GM21423 (cell line): ENCODE measurements around the gene CDC14B.

Experiments used
- ATAC-seq: cut with Tn5 transposase; IDR thresholded peaks from one replicate; pipeline ENCODE4 v1.9.1; 2021; ENCODE audit warnings: mild to moderate bottlenecking, moderate library complexity; ENCODE audit not compliant: unreplicated experiment

CDC14B gene

DNA sequence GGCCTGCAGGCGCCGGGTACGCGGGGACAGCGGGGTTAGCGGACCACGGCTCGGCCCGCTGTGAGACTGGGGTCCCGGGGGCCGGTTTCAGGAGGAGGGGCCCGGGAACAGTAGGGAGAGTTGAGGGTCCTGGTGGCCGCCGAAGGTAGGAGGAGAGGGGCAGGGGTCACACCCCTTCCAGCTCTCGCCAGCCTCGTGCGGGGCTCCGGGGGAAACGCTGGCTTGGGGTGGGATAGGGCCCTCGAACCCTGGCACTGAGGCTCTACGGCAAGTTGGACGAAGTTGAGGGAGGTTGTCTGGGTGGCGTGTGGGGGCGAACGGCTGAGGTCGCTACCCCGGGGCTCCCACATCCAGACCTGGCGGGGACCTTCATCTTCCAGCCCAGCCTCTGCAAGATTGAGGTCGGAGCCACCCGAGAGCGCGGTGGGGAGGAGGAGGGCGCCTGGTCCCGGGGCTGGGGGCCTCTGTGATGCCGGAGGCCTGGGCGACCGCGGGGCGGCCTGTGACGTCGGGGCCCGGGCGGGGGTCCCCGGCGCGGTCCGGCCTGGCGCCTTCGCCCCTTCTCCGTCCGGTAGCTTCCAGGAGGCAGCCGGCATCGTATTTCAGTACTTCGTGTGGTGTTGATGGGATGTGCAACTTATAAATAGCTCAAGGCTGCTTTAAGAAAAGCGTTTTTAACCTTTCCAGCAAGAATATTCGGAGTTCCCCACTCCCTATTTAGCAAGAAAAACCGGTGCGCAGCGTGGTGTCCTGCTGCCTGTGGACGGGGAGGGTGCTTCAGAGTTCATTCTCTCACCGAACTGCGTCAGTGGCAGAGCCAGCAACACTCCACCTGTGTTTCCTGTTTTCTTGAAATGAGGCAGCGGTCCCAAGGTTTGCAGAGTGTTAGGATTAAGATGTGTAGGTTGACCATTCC lies 168.8 kb downstream of the CDC14B start:
- no peak for ATAC-seq
